Measurements from ENCODE around the gene MGME1.

The MGME1 gene

DNA sequence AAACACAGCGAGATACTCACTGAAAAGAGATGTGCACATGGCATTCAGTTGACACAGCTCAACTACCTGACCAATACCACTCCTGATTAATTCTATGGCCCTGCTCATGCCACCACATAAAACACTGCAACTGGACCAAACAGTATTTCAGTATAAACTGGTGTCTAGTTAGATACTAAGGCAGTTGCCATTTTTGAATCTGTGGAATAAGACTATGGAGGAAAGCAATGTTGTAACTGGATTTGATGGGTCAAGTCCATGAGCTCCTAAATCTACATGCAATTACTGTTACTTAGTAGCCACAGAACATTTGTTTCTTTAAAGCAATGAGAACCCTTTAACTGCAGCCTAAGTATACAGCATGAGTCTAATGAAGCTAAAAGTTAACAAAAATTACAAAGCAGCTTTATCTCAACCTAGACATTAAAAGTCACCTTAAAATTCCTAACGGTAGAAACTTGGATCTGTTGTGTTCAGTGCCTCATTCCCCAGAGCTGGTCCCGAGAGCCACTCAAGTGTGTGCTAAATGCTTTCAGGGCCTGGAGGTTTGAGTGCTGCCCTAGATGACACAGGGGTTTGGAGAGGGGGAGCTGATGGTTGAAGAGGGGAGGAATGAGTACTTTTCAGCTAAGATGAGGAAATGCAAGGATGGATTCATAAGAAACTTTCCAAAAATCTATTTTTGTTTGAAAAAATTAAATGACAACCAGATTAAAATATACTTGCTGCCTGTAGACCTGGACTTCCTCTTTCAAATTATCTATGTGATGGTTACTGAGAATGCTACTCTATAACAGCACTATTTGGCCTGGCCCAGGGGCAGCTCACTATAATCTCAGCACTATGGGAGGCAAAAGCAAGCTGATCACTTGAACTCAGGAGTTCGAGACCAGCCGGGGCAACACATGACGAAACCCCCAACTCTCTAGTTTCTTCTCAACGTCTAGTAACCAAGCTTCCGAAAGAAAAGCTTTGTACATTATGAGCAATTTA is 15.8 kb upstream of the MGME1 start:
- no peak for TF ChIP-seq HDGF (IDR thresholded peaks at IDR 0.05; ENCODE audit: borderline replicate concordance)
- TF ChIP-seq ELF4 (IDR thresholded peaks at IDR 0.05), result no peak
- no peak for TF ChIP-seq CTBP1 (IDR thresholded peaks at IDR 0.05; ENCODE audit: borderline replicate concordance)
- TF ChIP-seq TARDBP (IDR thresholded peaks at IDR 0.05), result no peak
- no peak for TF ChIP-seq L3MBTL2 (conservative IDR thresholded peaks at IDR 0.05)
- TF ChIP-seq FOXK2 (IDR thresholded peaks at IDR 0.05), result no peak
- no peak for TF ChIP-seq ZNF384 (IDR thresholded peaks at IDR 0.05)
- TF ChIP-seq FOXM1 (IDR thresholded peaks at IDR 0.05; ENCODE audit: borderline replicate concordance), result no peak
- TF ChIP-seq NFRKB (IDR thresholded peaks at IDR 0.05), result no peak
- no peak for TF ChIP-seq FOXA1 (IDR thresholded peaks at IDR 0.05)
- TF ChIP-seq LEF1 (IDR thresholded peaks at IDR 0.05; ENCODE audit: borderline replicate concordance), result no peak
- ChIA-PET POLR2A (no interaction called here), CTCF (no interaction called here)
- no peak for DNase-seq (ENCODE audit: extremely low spot score)

- ChIA-PET POLR2A (no interaction called here), CTCF (no interaction called here)
- no peak for DNase-seq (ENCODE audit: extremely low spot score)
- no peak for TF ChIP-seq BHLHE40 (IDR thresholded peaks at IDR 0.05; ENCODE audit: borderline replicate concordance)
- TF ChIP-seq CTBP1 (IDR thresholded peaks at IDR 0.05; ENCODE audit: borderline replicate concordance), result no peak
- no peak for TF ChIP-seq ZNF384 (IDR thresholded peaks at IDR 0.05)
- no peak for TF ChIP-seq FOXK2 (IDR thresholded peaks at IDR 0.05)
- no peak for TF ChIP-seq L3MBTL2 (conservative IDR thresholded peaks at IDR 0.05)
- no peak for TF ChIP-seq FOXA1 (IDR thresholded peaks at IDR 0.05)
- no peak for TF ChIP-seq HDGF (IDR thresholded peaks at IDR 0.05; ENCODE audit: borderline replicate concordance)
- TF ChIP-seq ARNT (IDR thresholded peaks at IDR 0.05), result no peak
- TF ChIP-seq, protein P1, sequence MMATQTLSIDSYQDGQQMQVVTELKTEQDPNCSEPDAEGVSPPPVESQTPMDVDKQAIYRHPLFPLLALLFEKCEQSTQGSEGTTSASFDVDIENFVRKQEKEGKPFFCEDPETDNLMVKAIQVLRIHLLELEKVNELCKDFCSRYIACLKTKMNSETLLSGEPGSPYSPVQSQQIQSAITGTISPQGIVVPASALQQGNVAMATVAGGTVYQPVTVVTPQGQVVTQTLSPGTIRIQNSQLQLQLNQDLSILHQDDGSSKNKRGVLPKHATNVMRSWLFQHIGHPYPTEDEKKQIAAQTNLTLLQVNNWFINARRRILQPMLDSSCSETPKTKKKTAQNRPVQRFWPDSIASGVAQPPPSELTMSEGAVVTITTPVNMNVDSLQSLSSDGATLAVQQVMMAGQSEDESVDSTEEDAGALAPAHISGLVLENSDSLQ (IDR thresholded peaks at IDR 0.05), result no peak
- no peak for TF ChIP-seq SUZ12 (IDR thresholded peaks at IDR 0.05)
- TF ChIP-seq LEF1 (IDR thresholded peaks at IDR 0.05; ENCODE audit: borderline replicate concordance), result no peak
- no peak for TF ChIP-seq FOXM1 (IDR thresholded peaks at IDR 0.05; ENCODE audit: borderline replicate concordance)
Observed at GRCh38 chr20:17953935-17954334, 14.9 kb upstream of the MGME1 start.

DNA sequence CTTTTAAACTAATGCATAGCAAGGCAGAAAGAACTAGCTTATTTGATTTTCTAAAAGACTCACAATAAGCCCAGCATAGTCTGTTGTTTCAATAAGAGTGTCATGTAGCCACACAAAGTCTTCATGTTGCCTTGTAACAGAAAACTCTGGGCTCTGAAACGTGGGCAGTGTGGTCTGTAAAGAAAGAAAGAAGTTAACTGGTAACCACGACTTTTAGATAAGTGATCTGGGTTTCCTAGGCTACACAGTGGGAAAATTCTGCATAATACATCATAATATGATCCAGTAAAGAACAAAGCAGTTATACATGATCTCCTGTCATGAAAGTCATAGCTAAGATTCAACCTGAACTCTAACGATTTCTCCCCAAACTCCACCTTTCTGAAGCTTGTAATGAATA is 13.5 kb upstream of the MGME1 start:
- no peak for TF ChIP-seq ELF4 (IDR thresholded peaks at IDR 0.05)
- no peak for TF ChIP-seq ARNT (IDR thresholded peaks at IDR 0.05)
- no peak for TF ChIP-seq FOXM1 (IDR thresholded peaks at IDR 0.05; ENCODE audit: borderline replicate concordance)
- TF ChIP-seq FOXK2 (IDR thresholded peaks at IDR 0.05), result no peak
- no peak for TF ChIP-seq SP1 (IDR thresholded peaks at IDR 0.05)
- CTCF ChIA-PET, result no interaction called here
- POLR2A ChIA-PET, result interaction anchor here (0.7 to 1.4 kb wide), 2 partner anchors 13 to 15 kb away, joined by 4 to 7 read pairs; partner anchors contain the start of gene SNX5
- DNase-seq (ENCODE audit: extremely low spot score), result no peak

GRCh38 chr20:17956099-17956685 is 12.6 kb upstream of the MGME1 start:
- ChIA-PET CTCF (interaction anchor here (1.2 kb wide), 1 partner anchor 18 kb away, joined by 3 read pairs; no protein-coding TSS in a partner anchor), POLR2A (interaction anchor here (0.8 to 1.4 kb wide), 2 partner anchors 11 to 12 kb away, joined by 4 to 7 read pairs; partner anchors contain the start of gene SNX5)

GRCh38 chr20:17957505-17958363 is 11.1 kb upstream of the MGME1 start:
- DNase-seq (ENCODE audit: extremely low spot score), result no peak
- ChIA-PET CTCF (interaction anchor here (1.0 to 1.4 kb wide), 2 partner anchors 13 to 18 kb away, joined by 3 to 9 read pairs; no protein-coding TSS in a partner anchor), POLR2A (interaction anchor here (0.7 to 2.8 kb wide), 3 partner anchors 11 to 427 kb away, joined by 3 to 42 read pairs (median 3); partner anchors contain the start of genes BFSP1, DSTN, MGME1 and SNX5)
- TF ChIP-seq FOXM1 (IDR thresholded peaks at IDR 0.05; ENCODE audit: borderline replicate concordance) (no peak), ZNF384 (IDR thresholded peaks at IDR 0.05) (peak; percentile 50; the same call in 1 of the 2 replicates)

More at GRCh38 chr20:17956099-17956685, 12.6 kb upstream of the MGME1 start:
- no peak for DNase-seq (ENCODE audit: extremely low spot score)
- TF ChIP-seq ZNF384 (IDR thresholded peaks at IDR 0.05) (no peak), ARNT (IDR thresholded peaks at IDR 0.05) (no peak), SP1 (IDR thresholded peaks at IDR 0.05) (no peak), ELF4 (IDR thresholded peaks at IDR 0.05) (no peak), FOXK2 (IDR thresholded peaks at IDR 0.05) (no peak), TARDBP (IDR thresholded peaks at IDR 0.05) (no peak), BHLHE40 (IDR thresholded peaks at IDR 0.05; ENCODE audit: borderline replicate concordance) (no peak), CTBP1 (IDR thresholded peaks at IDR 0.05; ENCODE audit: borderline replicate concordance) (no peak)

DNA sequence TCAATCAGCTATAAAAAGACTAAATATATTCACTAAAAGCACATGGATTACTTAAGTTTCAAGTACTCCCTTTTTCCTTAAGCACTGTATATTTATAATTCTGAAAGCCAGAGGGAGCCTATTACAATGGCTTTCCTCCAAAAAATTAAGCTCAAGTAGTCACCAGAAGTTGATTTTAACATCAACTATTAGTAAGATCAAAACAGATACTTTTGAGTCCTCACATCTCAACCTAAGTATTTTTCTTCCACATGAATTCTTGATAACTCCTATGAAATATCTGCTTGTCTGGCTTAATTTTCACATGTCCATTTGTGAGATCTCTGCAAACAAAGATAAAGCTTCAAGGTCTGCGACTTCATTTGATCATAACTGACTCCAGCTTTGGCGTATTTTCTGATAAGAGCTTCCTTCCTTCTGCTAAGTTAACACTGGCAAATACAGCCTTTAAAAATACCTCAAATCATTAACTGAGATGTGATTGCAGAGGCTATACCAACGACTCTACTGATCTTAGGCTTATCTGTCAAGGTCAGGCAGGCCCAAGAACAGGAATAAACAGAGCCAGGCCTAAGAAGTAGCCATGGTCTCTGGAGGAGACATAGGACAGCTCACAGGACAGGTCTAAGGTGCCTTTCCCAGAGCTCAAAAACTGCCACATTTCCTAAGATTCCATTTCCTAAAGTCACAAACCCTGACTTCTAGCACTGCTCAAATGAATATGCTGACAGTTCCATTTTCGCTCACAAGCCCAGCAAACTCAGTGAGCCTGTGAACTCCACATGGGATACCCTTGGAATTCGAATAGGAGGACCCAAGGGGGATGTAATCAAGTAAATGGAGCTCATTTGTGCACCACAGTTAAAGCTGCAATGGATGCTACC is 10.2 kb upstream of the MGME1 start:
- DNase-seq (ENCODE audit: extremely low spot score), result no peak
- TF ChIP-seq NFRKB (IDR thresholded peaks at IDR 0.05), result no peak
- TF ChIP-seq FOXM1 (IDR thresholded peaks at IDR 0.05; ENCODE audit: borderline replicate concordance), result no peak
- no peak for TF ChIP-seq TARDBP (IDR thresholded peaks at IDR 0.05)
- TF ChIP-seq SUZ12 (IDR thresholded peaks at IDR 0.05), result no peak
- TF ChIP-seq ELF4 (IDR thresholded peaks at IDR 0.05), result no peak
- TF ChIP-seq ZNF384 (IDR thresholded peaks at IDR 0.05), result no peak
- no peak for TF ChIP-seq LEF1 (IDR thresholded peaks at IDR 0.05; ENCODE audit: borderline replicate concordance)
- TF ChIP-seq CTBP1 (IDR thresholded peaks at IDR 0.05; ENCODE audit: borderline replicate concordance), result no peak
- TF ChIP-seq, protein P1 (IDR thresholded peaks at IDR 0.05), result no peak
- no peak for TF ChIP-seq FOXA1 (IDR thresholded peaks at IDR 0.05)
- CTCF ChIA-PET, result interaction anchor here (0.5 to 1.4 kb wide), 3 partner anchors 14 to 367 kb away, joined by 3 to 9 read pairs (median 4); no protein-coding TSS in a partner anchor
- POLR2A ChIA-PET, result interaction anchor here (0.7 to 2.8 kb wide), 3 partner anchors 11 to 428 kb away, joined by 3 to 42 read pairs (median 3); partner anchors contain the start of genes BFSP1, DSTN, MGME1 and SNX5
